Left ventricle myocardium inferior (tissue), 1 donor: ENCODE results near the gene SMAP2. TPM values are rescaled to one million over a fixed set of nuclear protein-coding genes. Genes with fewer than 3 reads are reported as not detected.
"Not testable (repeated sequence)": the region's sequence is repeated elsewhere in the genome, so short reads cannot be mapped to it uniquely, and the experiment has no call there.

Experiments used
- DNase-seq: peaks from one replicate; pipeline ENCODE4 v3.0.0-alpha.2; 2020
- H3K27ac ChIP-seq: fragments of 200-600 bp; replicated peaks from 2 replicates; pipeline ENCODE4 v1.8.0; 2021
- H3K27me3 ChIP-seq: fragments of 200-600 bp; 2 replicates; pipeline ENCODE4 v1.8.0; 2021; ENCODE audit warnings: low read depth
- H3K36me3 ChIP-seq: fragments of 200-600 bp; 2 replicates; pipeline ENCODE4 v1.8.0; 2021
- H3K4me1 ChIP-seq: fragments of 200-600 bp; 2 replicates; pipeline ENCODE4 v1.8.0; 2021
- H3K4me3 ChIP-seq: fragments of 200-600 bp; 2 replicates; pipeline ENCODE4 v1.8.0; 2021; ENCODE audit warnings: mild to moderate bottlenecking, moderate library complexity
- H3K9me3 ChIP-seq: fragments of 200-600 bp; replicated peaks from 2 replicates; pipeline ENCODE4 v1.8.0; 2021
- intact Hi-C: fragments of 100-400 bp; cut with micrococcal nuclease; formaldehyde crosslinking; loops from one replicate; pipeline ENCODE4 v1.11.0; 2022
- long read RNA-seq: library from polyadenylated mRNA; unstranded; transcript quantifications from one replicate; pipeline ENCODE4 v2.0.0, GENCODE V29; 2021
- total RNA-seq: library from RNA; stranded (reverse); fragmentation: NEBNext Ultra II Directional; extraction: Animal tissue kit (Norgen Biotek cat#: 25700); gene quantifications from one replicate; pipeline ENCODE4 v1.2.1, GENCODE V29; 2021
- TF ChIP-seq, protein P1 (sequence below): fragments of 200-600 bp; IDR thresholded peaks from 2 replicates; pipeline ENCODE4 v1.8.0; 2021; ENCODE audit warnings: antibody characterized with exemption, mild to moderate bottlenecking, borderline replicate concordance
- donor health status: DM: no; HTN: yes; CAD: no; lungs with severe emphysema.

The SMAP2 gene
- total RNA-seq: 15.0 TPM
- long read RNA-seq, transcript SMAP2-202 (10 exons, 2,939 nt): major isoform, 34 of 40 reads
- long read RNA-seq, partial matches to known transcripts: 3 of 40 reads
- long read RNA-seq, other reads (novel, unspliced or antisense): 3 of 40 reads

DNA sequence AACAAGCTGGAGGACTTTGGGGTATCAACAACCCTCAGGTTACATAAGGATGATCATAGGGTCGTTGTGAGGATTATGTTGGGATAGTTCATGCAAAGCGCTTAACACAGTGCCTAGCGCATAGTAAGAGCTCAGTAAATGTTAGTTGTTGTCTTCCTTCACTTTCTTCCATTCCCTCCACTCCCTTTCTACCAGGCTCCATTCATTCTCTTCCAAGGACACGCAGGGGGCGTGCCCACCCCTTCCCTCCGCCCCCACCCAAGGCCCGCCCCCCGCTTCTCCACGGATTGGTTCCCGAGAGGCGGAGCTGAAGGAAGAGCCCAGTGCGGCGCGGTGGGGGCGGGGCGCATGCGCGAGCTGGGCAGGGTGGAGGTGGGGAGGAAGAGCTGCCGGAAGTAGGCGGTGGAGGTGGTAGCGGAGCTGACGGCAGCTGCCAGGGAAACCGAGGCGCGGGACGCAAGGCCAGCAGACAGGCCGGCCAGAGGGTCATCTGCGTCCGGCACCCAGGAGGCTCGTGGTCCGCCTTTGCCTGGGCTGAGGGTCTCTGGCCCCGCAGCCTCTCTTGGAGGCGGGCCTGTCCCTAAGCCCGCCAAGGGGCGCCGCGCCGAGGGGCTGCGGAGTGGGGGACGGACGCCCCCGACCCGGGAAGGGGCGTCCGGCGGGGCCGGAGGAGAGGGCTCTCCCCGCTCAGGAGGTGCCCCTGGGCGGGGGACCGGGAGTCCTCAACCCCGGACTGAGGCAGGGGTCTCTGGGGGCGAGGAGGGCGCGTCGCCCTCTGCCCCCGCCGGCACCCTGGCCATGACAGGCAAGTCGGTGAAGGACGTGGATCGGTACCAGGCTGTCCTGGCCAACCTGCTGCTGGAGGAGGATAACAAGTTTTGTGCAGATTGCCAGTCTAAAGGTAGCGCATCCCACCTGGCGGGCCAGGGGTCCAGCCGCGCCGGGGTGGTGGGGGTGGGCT lies at the start of gene SMAP2:
SMAP2 (plus strand) TSS at position 405 of the 961 bp plus-strand sequence; CDS start at position 799, 394 bp downstream.
- Histone ChIP-seq H3K27ac (peak within 1 kb of the TSS; percentile 87), H3K4me1 (peaks cover 21% of the 10 kb centered on the region), H3K36me3 (no peaks in the 10 kb centered on the region), H3K4me3 (peak within 1 kb of the TSS; percentile 84), H3K27me3 (no peaks in the 10 kb centered on the region), H3K9me3 (no peaks in the 10 kb centered on the region)
- TF ChIP-seq, protein P1, sequence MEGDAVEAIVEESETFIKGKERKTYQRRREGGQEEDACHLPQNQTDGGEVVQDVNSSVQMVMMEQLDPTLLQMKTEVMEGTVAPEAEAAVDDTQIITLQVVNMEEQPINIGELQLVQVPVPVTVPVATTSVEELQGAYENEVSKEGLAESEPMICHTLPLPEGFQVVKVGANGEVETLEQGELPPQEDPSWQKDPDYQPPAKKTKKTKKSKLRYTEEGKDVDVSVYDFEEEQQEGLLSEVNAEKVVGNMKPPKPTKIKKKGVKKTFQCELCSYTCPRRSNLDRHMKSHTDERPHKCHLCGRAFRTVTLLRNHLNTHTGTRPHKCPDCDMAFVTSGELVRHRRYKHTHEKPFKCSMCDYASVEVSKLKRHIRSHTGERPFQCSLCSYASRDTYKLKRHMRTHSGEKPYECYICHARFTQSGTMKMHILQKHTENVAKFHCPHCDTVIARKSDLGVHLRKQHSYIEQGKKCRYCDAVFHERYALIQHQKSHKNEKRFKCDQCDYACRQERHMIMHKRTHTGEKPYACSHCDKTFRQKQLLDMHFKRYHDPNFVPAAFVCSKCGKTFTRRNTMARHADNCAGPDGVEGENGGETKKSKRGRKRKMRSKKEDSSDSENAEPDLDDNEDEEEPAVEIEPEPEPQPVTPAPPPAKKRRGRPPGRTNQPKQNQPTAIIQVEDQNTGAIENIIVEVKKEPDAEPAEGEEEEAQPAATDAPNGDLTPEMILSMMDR: no peak
- peak; percentile 96 for DNase-seq
- intact Hi-C loops: no loop called here

DNA sequence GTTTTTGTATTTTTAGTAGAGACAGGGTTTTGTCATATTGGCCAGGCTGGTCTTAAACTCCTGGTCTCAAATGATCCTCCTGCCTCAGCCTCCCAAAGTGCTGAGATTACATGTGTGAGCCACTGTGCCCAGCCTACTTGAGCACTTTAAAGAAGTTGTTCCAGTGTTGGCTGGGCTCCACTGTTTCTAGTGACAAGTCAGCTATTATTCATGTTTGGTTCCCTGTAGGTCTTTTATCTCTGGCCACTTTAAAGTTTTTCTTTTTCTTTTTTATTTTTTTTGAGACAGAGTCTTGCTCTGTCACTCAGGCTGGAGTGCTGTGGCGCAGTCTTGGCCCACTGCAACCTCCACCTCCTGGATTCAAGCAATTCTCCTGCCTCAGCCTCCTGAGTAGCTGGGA lies 42.1 kb upstream of the SMAP2 start:
- H3K27ac ChIP-seq, DNase-seq, intact Hi-C loops, H3K36me3 ChIP-seq, H3K4me1 ChIP-seq, H3K4me3 ChIP-seq: not testable (repeated sequence)
- Histone ChIP-seq H3K9me3 (peaks cover 14% of the 10 kb centered on the region), H3K27me3 (peaks cover 25% of the 10 kb centered on the region)

DNA sequence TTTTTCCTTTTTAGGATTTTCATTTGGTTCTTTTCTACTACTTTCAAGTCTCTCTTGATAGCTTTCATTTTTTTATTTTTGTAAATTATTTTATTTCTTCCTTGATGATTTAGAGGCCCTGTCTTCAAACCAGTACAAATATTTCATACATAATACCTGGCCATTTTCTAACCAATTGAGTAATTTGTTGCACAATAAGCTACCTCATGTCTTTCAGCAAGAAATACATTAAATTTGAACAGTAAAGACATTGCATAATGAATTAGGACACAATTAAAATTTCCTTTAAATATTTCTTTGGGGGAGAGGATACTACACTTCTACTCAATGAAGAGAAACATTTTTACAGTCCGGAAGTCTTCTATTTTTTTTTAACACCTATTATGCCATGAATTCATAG lies 40.8 kb upstream of the SMAP2 start:
- intact Hi-C loops: no loop called here
- H3K27ac ChIP-seq: no peak overlapping the region
- H3K36me3 ChIP-seq: no peaks in the 10 kb centered on the region
- no peak overlapping the region for H3K4me3 ChIP-seq
- H3K27me3 ChIP-seq: peaks cover 38% of the 10 kb centered on the region
- no peak for DNase-seq
- H3K9me3 ChIP-seq: peaks cover 1% of the 10 kb centered on the region
- no peaks in the 10 kb centered on the region for H3K4me1 ChIP-seq
- TF ChIP-seq, protein P1: no peak

DNA sequence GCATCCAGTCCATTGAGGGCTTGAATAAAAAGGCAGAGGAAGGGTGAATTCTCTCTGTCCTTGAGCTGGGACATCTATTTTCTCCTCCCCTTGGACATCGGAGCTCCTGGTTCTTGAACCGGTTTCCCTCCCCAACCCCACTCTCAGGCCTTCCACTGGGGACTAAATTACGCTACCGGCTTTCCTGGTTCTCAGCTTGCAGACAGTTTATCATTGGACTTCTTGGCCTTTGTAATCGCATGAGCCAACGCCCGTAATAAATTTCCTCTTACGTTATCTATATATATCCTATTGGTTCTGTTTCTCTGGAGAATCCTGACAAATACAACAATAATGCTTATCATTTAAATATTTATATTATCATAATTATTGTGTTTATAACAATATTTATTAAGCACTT lies 36.1 kb upstream of the SMAP2 start:
- intact Hi-C loops: no loop called here
- DNase-seq: no peak
- Histone ChIP-seq H3K4me1 (no peaks in the 10 kb centered on the region), H3K27ac (no peak overlapping the region), H3K27me3 (peaks cover 73% of the 10 kb centered on the region), H3K4me3 (no peak overlapping the region), H3K36me3 (no peaks in the 10 kb centered on the region), H3K9me3 (peaks cover 4% of the 10 kb centered on the region)
- TF ChIP-seq, protein P1: no peak

DNA sequence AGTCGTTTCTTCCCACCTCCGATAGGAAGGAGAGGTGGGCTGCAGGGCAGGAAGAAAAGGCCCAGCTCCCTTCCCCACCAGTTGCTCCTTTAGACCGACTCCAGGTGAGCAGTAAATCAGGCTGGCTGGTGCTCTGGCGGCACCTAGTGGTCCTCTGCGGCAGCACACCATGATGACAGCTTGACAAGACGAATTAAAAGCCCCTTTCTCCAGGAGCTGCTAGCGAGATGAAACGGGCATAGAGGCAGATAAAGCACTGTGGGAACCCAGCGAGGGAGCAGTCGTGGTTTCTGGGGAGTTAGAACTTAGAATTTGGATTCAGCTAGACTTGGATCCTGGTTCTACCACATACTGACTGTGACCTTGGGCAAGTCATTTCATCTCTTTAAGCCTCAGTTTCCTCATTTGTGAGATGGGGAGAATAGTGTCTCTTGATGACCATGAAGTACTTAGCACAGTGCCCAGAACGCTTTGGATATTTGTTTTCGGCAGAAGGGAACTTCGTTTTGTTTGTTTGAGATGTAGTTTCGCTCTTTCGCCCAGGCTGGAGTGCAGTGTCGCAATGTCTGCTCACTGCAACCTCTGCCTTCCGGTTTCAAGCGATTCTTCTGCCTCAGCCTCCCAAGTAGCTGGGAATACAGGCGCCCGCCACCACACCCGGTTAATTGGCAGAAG lies 34.6 kb upstream of the SMAP2 start:
- Histone ChIP-seq H3K4me3 (no peak overlapping the region), H3K9me3 (peaks cover 4% of the 10 kb centered on the region), H3K27ac (no peak overlapping the region), H3K27me3 (peaks cover 80% of the 10 kb centered on the region), H3K36me3 (no peaks in the 10 kb centered on the region), H3K4me1 (no peaks in the 10 kb centered on the region)
- intact Hi-C loops: no loop called here
- DNase-seq: peak; percentile 77
- TF ChIP-seq, protein P1: peak; percentile 98
